K562 (cell line): ENCODE results near the gene SAXO2.
"Not testable (repeated sequence)": the region's sequence is repeated elsewhere in the genome, so short reads cannot be mapped to it uniquely, and the experiment has no call there.

ENCODE experiments used
- MAFF ChIP-seq: IDR thresholded peaks from 2 replicates; pipeline ENCODE4 v1.6.1; 2012; ENCODE audit warnings: low read length, improper control_type of control experiment
- TF ChIP-seq, protein P1 (sequence below): fragments of 250-450 bp; sonication (Bioruptor Pico); IDR thresholded peaks from 2 replicates; pipeline ENCODE4 v1.5.0; 2021

DNA sequence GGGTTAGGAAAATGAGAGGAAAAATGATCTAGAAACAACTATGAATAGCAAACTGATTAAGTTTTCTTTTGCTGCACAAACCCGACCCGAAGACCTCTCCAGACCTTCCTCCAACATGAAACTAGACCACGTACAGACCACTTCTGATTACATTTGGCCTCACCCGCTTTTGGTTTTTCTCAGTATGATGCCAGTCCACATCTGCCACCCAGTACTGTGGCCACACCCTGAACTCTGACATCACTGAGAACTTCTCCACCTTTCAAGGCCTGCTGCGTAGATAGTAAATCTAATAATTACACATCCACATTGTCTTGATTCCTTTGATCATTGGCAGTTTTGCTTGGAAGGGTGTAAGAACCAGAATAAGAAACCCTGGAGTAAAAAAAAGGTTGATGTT lies 16.7 kb upstream of the SAXO2 start:
- not testable (repeated sequence) for TF ChIP-seq MAFF
- TF ChIP-seq, protein P1, sequence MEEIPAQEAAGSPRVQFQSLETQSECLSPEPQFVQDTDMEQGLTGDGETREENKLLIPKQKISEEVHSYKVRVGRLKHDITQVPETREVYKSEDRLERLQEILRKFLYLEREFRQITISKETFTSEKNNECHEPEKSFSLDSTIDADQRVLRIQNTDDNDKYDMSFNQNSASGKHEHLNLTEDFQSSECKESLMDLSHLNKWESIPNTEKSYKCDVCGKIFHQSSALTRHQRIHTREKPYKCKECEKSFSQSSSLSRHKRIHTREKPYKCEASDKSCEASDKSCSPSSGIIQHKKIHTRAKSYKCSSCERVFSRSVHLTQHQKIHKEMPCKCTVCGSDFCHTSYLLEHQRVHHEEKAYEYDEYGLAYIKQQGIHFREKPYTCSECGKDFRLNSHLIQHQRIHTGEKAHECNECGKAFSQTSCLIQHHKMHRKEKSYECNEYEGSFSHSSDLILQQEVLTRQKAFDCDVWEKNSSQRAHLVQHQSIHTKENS (CRISPR knock-in tag): not testable (repeated sequence)
